A549 (cell line): Measurements from ENCODE around the gene HSPB1.

Source experiments
- CBX8 ChIP-seq: fragments of 200-600 bp; sonication (generic); IDR thresholded peaks from 2 replicates; pipeline ENCODE4 v1.6.1; 2016
- CEBPB ChIP-seq, 2 experiments: fragments of >200 bp in 1 of 2; sonication (Bioruptor Twin) in 1 of 2; formaldehyde crosslinking in 1 of 2; IDR thresholded peaks; 2 replicates each; pipeline ENCODE4 v1.6.1; 2012 to 2016
- E2F6 ChIP-seq: IDR thresholded peaks from 2 replicates; pipeline ENCODE4 v1.6.1; 2012; ENCODE audit warnings: low read depth, borderline replicate concordance
- EP300 ChIP-seq, 2 experiments: fragments of >200 bp; sonication (Bioruptor Twin); formaldehyde crosslinking; IDR thresholded peaks; 2 replicates in 1 of 2; 3 replicates in 1 of 2; pipeline ENCODE4 v1.6.1; 2016 to 2017
- MAZ ChIP-seq: fragments of 150-350 bp; IDR thresholded peaks from 2 replicates; pipeline ENCODE4 v1.6.1; 2014; ENCODE audit warnings: antibody characterized with exemption, low read depth, low read length, borderline replicate concordance
- POLR2A ChIP-seq: IDR thresholded peaks from 2 replicates; pipeline ENCODE4 v1.6.1; 2012; ENCODE audit warnings: mild to moderate bottlenecking, low read length
- POLR2AphosphoS2 ChIP-seq: conservative IDR thresholded peaks from 2 replicates; pipeline ENCODE4 v1.6.1; 2012; ENCODE audit warnings: low read length, improper control_type of control experiment, inconsistent platforms
- TFCP2L1 ChIP-seq: fragments of 250-450 bp; sonication (Bioruptor Pico); IDR thresholded peaks from 2 replicates; pipeline ENCODE4 v1.5.0; 2021; ENCODE audit warnings: mild to moderate bottlenecking
- ZFP36 ChIP-seq: fragments of 450-650 bp; IDR thresholded peaks from 2 replicates; pipeline ENCODE4 v1.6.1; 2014; ENCODE audit warnings: borderline replicate concordance; ENCODE audit not compliant: partially characterized antibody
- TF ChIP-seq, protein P1 (sequence below): fragments of >200 bp; sonication (Bioruptor Twin); formaldehyde crosslinking; IDR thresholded peaks from 3 replicates; pipeline ENCODE4 v1.5.1; 2016
- TF ChIP-seq, protein P2 (sequence below): fragments of 450-650 bp; IDR thresholded peaks from 2 replicates; pipeline ENCODE4 v1.6.1; 2014; ENCODE audit warnings: antibody characterized with exemption

DNA sequence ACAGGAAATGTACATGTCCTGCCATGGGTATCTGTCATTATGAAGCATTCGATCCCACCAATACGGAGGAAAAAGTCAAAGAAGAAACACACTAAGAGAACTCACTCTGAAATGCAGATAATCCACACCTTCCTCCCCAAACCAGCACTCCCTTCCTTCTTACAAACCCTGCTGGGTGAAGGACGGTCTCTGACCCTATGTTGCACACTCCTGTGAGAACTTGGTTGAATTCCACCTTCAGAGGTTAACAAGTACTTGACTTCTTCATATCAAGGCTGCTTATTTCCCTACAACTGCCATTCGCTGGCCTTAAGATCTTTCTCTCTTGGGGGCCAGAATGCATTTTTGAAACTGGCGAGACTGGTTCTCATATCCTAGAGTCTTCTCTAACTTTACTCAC lies 39.7 kb downstream of the HSPB1 start:
- TF ChIP-seq POLR2AphosphoS2 (no peak), MAZ (no peak), POLR2A (no peak), TFCP2L1 (no peak), EP300 (IDR thresholded peaks at IDR 0.05) (no peak), CBX8 (no peak), ZFP36 (no peak), E2F6 (no peak), CEBPB (IDR thresholded peaks at IDR 0.05) (no peak)
- TF ChIP-seq, protein P1, sequence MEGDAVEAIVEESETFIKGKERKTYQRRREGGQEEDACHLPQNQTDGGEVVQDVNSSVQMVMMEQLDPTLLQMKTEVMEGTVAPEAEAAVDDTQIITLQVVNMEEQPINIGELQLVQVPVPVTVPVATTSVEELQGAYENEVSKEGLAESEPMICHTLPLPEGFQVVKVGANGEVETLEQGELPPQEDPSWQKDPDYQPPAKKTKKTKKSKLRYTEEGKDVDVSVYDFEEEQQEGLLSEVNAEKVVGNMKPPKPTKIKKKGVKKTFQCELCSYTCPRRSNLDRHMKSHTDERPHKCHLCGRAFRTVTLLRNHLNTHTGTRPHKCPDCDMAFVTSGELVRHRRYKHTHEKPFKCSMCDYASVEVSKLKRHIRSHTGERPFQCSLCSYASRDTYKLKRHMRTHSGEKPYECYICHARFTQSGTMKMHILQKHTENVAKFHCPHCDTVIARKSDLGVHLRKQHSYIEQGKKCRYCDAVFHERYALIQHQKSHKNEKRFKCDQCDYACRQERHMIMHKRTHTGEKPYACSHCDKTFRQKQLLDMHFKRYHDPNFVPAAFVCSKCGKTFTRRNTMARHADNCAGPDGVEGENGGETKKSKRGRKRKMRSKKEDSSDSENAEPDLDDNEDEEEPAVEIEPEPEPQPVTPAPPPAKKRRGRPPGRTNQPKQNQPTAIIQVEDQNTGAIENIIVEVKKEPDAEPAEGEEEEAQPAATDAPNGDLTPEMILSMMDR = no peak
- TF ChIP-seq, protein P2, sequence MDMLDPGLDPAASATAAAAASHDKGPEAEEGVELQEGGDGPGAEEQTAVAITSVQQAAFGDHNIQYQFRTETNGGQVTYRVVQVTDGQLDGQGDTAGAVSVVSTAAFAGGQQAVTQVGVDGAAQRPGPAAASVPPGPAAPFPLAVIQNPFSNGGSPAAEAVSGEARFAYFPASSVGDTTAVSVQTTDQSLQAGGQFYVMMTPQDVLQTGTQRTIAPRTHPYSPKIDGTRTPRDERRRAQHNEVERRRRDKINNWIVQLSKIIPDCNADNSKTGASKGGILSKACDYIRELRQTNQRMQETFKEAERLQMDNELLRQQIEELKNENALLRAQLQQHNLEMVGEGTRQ = no peak
